ENCODE results near the gene RNU4-1. TPM values are rescaled to one million over a fixed set of nuclear protein-coding genes. Genes with fewer than 3 reads are reported as not detected.
A peak's percentile ranks its signal among the peaks of the same experiment; 100 is the strongest.

The RNU4-1 gene
- total and polyA plus RNA-seq, 9 of the 15 experiments (the other 6 are each of a cell fraction or from before 2014, with no cell fraction given), result under 0.01 to 19,719 (median 3,563) TPM; not detected in 4

GRCh38 chr12:120265473-120266179, 27.4 kb downstream of the RNU4-1 start, which contains the start of gene PXN:
PXN (minus strand) TSS chr12:120265730; CDS start chr12:120265629, 101 bp downstream.
- Histone ChIP-seq H3K9ac (ENCODE audit: insufficient read depth in 1 of 2, low read depth in 2 of 2, low read length in 2 of 2) (peak within 1 kb of the TSS; percentile 83 to 99), H4K20me1 (replicated peaks; ENCODE audit: control insufficient read depth, insufficient read depth, low read length) (peaks cover 16% of the 10 kb centered on the region), H3K79me2 (ENCODE audit: control insufficient read depth, insufficient read depth, low read length) (peaks cover 42% of the 10 kb centered on the region; the same call in 2 of the 3 replicates), H3K27ac (ENCODE audit: extremely low read depth, low read depth, low read length) (peak within 1 kb of the TSS; percentile 76), H2AFZ (ENCODE audit: low read depth, low read length) (peak within 1 kb of the TSS; percentile 80), H3K4me3 (peak within 1 kb of the TSS; percentile 70), H3K27me3 (ENCODE audit: control insufficient read depth in 2 of 2, insufficient read depth in 2 of 2, low read length in 2 of 2) (no peaks in the 10 kb centered on the region), H3K4me1 (replicated peaks in 1 of 2; ENCODE audit: control insufficient read depth in 2 of 2, insufficient read depth in 2 of 2, low read length in 2 of 2) (peaks cover 37% of the 10 kb centered on the region in 2 experiments; a peak in 4 of 5 replicates), H3K4me2 (ENCODE audit: insufficient read depth, low read length) (peak within 1 kb of the TSS; percentile 77), H3K9me3 (replicated peaks; ENCODE audit: control insufficient read depth, insufficient read depth, low read depth, low read length) (no peaks in the 10 kb centered on the region), H3K9me1 (ENCODE audit: control insufficient read depth, insufficient read depth, low read length) (no peaks in the 10 kb centered on the region), H3K36me3 (ENCODE audit: control insufficient read depth, insufficient read depth, low read length) (no peaks in the 10 kb centered on the region; the same call in 2 of the 3 replicates)
- no TSS peak for BruUV-seq (replicated peaks)
- ChIA-PET CTCF (ENCODE audit: low intra/inter-chr PET ratio) (interaction anchor here (0.7 to 3.5 kb wide), 5 partner anchors 18 to 37 kb away, joined by 3 to 35 read pairs (median 4); no protein-coding TSS in a partner anchor), POLR2A (interaction anchor here (0.6 to 10.5 kb wide), 11 partner anchors 8 to 626 kb away, joined by 3 to 110 read pairs (median 4); partner anchors contain the start of genes GCN1, RNU4-1, RNU4-2 and RPLP0)
- in situ Hi-C loops (cut with MboI) (no loop called here), intact Hi-C loops (cut with micrococcal nuclease) (loop anchor here (1.0 kb wide), 1 partner anchor 37 kb away; no protein-coding TSS in a partner anchor)
- peak; percentile 95 for ATAC-seq
- WGBS (ENCODE audit: insufficient coverage, low coverage, missing lambda C conversion rate), result 3% methylated on average over 17 of the region's 81 CpGs
- FAIRE-seq, result peak; percentile 85
- peak; percentile 88 to 99 (median 98) for DNase-seq (ENCODE audit: extremely low read depth in 1 of 4, low spot score in 3 of 4)
- TF ChIP-seq CHD1 (IDR thresholded peaks at IDR 0.05; ENCODE audit: low read length) (peak; percentile 29), TCF15 (CRISPR knock-in tag; IDR thresholded peaks at IDR 0.05) (no peak), ZNF184 (CRISPR knock-in tag; IDR thresholded peaks at IDR 0.05) (no peak), PHTF2 (CRISPR knock-in tag; IDR thresholded peaks at IDR 0.05) (no peak), DNMT1 (IDR thresholded peaks at IDR 0.05) (no peak), AFF4 (CRISPR knock-in tag; IDR thresholded peaks at IDR 0.05) (peak; percentile 73; the same call in 1 of the 2 replicates), ZFP91 (CRISPR knock-in tag; IDR thresholded peaks at IDR 0.05) (0 out of 2 replicates have a peak, but pooled peaks have one; percentile 10), DEAF1 (CRISPR knock-in tag; IDR thresholded peaks at IDR 0.05) (peak; percentile 82), ZNF408 (CRISPR knock-in tag; IDR thresholded peaks at IDR 0.05; ENCODE audit: low read depth) (no peak), NCOA2 (IDR thresholded peaks at IDR 0.05; ENCODE audit: partially characterized antibody in 2 of 2) (no peak), YY1 (IDR thresholded peaks at IDR 0.05; ENCODE audit: borderline replicate concordance in 1 of 3, control insufficient read depth in 1 of 3, extremely low read depth in 1 of 3, insufficient read depth in 3 of 3, insufficient read length in 1 of 3, insufficient replicate concordance in 2 of 3, low read depth in 1 of 3, low read length in 2 of 3) (peak in 1 of 3 experiments; percentile 44), RBFOX2 (IDR thresholded peaks at IDR 0.05; ENCODE audit: low read depth, low read length) (peak; percentile 72)
